MCF 10A (cell line): ENCODE results near the gene CAMK2A. TPM values are rescaled to one million over a fixed set of nuclear protein-coding genes. Genes with fewer than 3 reads are reported as not detected.

Experiments used
- BruUV-seq: library from RNA; stranded (reverse); fragments of 400-500 nt; replicated peaks from 2 replicates; lab custom pipeline; 2021; lab: Mats Ljungman, UMichigan
- CTCF ChIA-PET: fragments of 300-600 bp; sonication (Branson Sonifier 250); formaldehyde crosslinking; extraction: SDS; loops from one replicate; lab custom pipeline; 2021; ENCODE audit warnings: antibody characterized with exemption, inconsistent platforms; lab: Yijun Ruan, JAX
- POLR2A ChIA-PET: fragments of 300-600, 350-650 bp; sonication (Branson Sonifier 250); formaldehyde crosslinking; extraction: SDS; loops from one replicate; lab custom pipeline; 2020; ENCODE audit warnings: antibody characterized with exemption, inconsistent platforms; lab: Yijun Ruan, JAX
- DNase-seq: peaks from one replicate; pipeline ENCODE4 v3.0.0-alpha.2; 2018; ENCODE audit not compliant: unreplicated experiment
- H3K27ac Mint-ChIP-seq: one replicate; pipeline ENCODE4 v1.8.0; 2022; ENCODE audit warnings: mild to moderate bottlenecking, low read depth, mixed read lengths; ENCODE audit not compliant: unreplicated experiment
- H3K27me3 Mint-ChIP-seq: one replicate; pipeline ENCODE4 v1.8.0; 2022; ENCODE audit warnings: mixed read lengths; ENCODE audit not compliant: insufficient read depth, unreplicated experiment
- H3K36me3 Mint-ChIP-seq: one replicate; pipeline ENCODE4 v1.8.0; 2022; ENCODE audit warnings: mild to moderate bottlenecking, moderate library complexity, mixed read lengths; ENCODE audit not compliant: insufficient read depth, unreplicated experiment
- H3K4me1 Mint-ChIP-seq: one replicate; pipeline ENCODE4 v1.8.0; 2022; ENCODE audit warnings: mixed read lengths; ENCODE audit not compliant: insufficient read depth, unreplicated experiment
- H3K4me3 Mint-ChIP-seq: one replicate; pipeline ENCODE4 v1.8.0; 2022; ENCODE audit warnings: mild to moderate bottlenecking, moderate library complexity, mixed read lengths; ENCODE audit not compliant: unreplicated experiment
- H3K9me3 Mint-ChIP-seq: one replicate; pipeline ENCODE4 v1.8.0; 2022; ENCODE audit warnings: mixed read lengths; ENCODE audit not compliant: unreplicated experiment
- intact Hi-C: fragments of 100-400 bp; cut with micrococcal nuclease; formaldehyde crosslinking; loops from 2 replicates; pipeline ENCODE4 v1.14.1; 2022
- total RNA-seq: library from RNA; stranded (reverse); gene quantifications from 2 replicates; pipeline ENCODE4 v1.2.3, GENCODE V29; 2022
- TF ChIP-seq, protein P1 (sequence below): fragments of 200-600 bp; IDR thresholded peaks from one replicate; pipeline ENCODE4 v1.8.0; 2022; ENCODE audit warnings: antibody characterized with exemption, mild to moderate bottlenecking; ENCODE audit not compliant: unreplicated experiment

Gene CAMK2A
- total RNA-seq, 1 experiment from 2014 or later = not detected

DNA sequence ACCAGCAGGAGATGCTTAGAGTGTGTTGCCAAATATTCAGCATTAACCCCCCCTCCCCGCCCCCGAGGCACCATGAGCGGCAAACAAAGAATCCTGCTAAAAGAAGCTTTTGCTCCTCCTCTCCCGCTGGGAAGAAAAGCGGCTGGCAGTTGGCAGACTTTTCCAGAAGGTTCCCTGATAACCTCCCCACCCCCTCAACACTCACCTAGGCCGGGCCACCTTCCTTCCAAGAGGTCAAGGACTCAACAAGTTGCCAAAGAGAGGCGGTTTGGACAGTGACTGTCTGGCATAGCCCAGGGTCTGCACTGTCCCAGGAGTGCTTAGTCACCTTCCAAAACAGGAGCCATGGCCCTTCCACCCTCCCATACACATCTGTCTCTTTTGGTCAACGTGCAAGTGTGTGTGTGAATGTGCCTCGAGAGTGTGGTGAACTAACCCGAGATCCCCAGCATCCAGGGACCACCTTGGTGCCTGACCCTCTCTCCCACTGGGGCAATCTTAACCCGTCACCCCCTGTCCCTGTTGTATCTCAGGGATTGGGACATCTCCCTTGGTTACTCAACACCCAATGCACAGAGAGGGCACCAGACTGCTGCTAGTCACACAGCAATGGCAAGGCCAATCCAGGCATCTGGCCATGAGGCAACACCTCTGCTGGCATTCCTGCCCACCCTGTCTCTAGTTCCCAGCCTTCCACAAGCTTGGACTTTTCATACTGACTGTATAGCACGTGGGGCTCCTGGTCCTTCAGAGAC is 18.9 kb downstream of the CAMK2A start:
- H3K4me3 Mint-ChIP-seq = no peak overlapping the region
- H3K4me1 Mint-ChIP-seq = peaks cover 10% of the 10 kb centered on the region
- no peaks in the 10 kb centered on the region for H3K27me3 Mint-ChIP-seq
- H3K36me3 Mint-ChIP-seq = no peaks in the 10 kb centered on the region
- ChIA-PET POLR2A (no interaction called here), CTCF (interaction anchor here (0.6 to 12.8 kb wide), 10 partner anchors 9 to 754 kb away, joined by 3 to 290 read pairs (median 3); no protein-coding TSS in a partner anchor)
- no peaks in the 10 kb centered on the region for H3K9me3 Mint-ChIP-seq
- no TSS peak for BruUV-seq
- H3K27ac Mint-ChIP-seq = no peak overlapping the region
- DNase-seq = peak; percentile 37
- TF ChIP-seq, protein P1, sequence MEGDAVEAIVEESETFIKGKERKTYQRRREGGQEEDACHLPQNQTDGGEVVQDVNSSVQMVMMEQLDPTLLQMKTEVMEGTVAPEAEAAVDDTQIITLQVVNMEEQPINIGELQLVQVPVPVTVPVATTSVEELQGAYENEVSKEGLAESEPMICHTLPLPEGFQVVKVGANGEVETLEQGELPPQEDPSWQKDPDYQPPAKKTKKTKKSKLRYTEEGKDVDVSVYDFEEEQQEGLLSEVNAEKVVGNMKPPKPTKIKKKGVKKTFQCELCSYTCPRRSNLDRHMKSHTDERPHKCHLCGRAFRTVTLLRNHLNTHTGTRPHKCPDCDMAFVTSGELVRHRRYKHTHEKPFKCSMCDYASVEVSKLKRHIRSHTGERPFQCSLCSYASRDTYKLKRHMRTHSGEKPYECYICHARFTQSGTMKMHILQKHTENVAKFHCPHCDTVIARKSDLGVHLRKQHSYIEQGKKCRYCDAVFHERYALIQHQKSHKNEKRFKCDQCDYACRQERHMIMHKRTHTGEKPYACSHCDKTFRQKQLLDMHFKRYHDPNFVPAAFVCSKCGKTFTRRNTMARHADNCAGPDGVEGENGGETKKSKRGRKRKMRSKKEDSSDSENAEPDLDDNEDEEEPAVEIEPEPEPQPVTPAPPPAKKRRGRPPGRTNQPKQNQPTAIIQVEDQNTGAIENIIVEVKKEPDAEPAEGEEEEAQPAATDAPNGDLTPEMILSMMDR = no peak
- intact Hi-C loops = no loop called here

DNA sequence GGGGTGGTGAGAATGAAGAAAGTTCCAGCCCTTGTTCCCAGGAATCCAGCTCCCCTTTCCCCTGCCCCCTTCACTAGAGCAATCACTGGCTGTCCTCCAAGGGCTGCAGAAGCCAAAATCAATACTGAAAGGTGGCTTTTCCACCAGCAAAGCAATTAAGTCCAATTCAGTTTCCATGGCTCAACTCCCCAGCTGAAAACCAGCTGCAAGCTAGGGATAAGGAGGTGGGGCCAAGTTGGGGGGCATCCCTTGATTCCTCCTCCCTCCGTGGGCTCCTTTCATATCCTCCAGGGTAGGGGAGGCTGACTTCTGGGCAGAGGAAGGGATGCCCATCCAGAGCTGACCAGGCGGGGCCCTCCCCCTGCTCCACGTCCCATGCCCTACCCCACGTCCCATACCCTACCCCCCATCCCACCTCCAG is 22.7 kb downstream of the CAMK2A start:
- Mint-ChIP-seq H3K9me3 (no peaks in the 10 kb centered on the region), H3K4me3 (no peak overlapping the region), H3K36me3 (no peaks in the 10 kb centered on the region), H3K27ac (no peak overlapping the region), H3K4me1 (peaks cover 17% of the 10 kb centered on the region), H3K27me3 (no peaks in the 10 kb centered on the region)
- TF ChIP-seq, protein P1 = no peak
- DNase-seq = no peak
- intact Hi-C loops = no loop called here
- ChIA-PET CTCF (interaction anchor here (0.9 to 2.9 kb wide), 2 partner anchors 12 to 84 kb away, joined by 3 to 28 read pairs; no protein-coding TSS in a partner anchor), POLR2A (interaction anchor here (1.1 to 1.3 kb wide), 2 partner anchors 50 to 85 kb away, joined by 4 to 6 read pairs; no protein-coding TSS in a partner anchor)
- no TSS peak for BruUV-seq

- Mint-ChIP-seq H3K4me3 (no peak overlapping the region), H3K27me3 (no peaks in the 10 kb centered on the region), H3K9me3 (no peaks in the 10 kb centered on the region), H3K36me3 (no peaks in the 10 kb centered on the region), H3K4me1 (peaks cover 17% of the 10 kb centered on the region), H3K27ac (no peak overlapping the region)
- DNase-seq = no peak
- ChIA-PET POLR2A (interaction anchor here (0.9 to 1.2 kb wide), 3 partner anchors 10 to 69 kb away, joined by 3 to 6 read pairs (median 5); no protein-coding TSS in a partner anchor), CTCF (interaction anchor here (0.6 to 2.9 kb wide), 4 partner anchors 85 to 931 kb away, joined by 3 to 28 read pairs (median 3); no protein-coding TSS in a partner anchor)
- TF ChIP-seq, protein P1 = no peak
- BruUV-seq = no TSS peak
- intact Hi-C loops = loop anchor here (2.0 kb wide), 1 partner anchor 29 kb away; no protein-coding TSS in a partner anchor
Measured at GRCh38 chr5:150265870-150266383, 23.6 kb downstream of the CAMK2A start.
